IMR-90 (cell line): ENCODE results near the gene SURF6.

Experiments
- CTCF ChIP-seq: conservative IDR thresholded peaks from 2 replicates; pipeline ENCODE4 v1.5.1; 2012; ENCODE audit warnings: mild to moderate bottlenecking, low read depth, low read length, improper control_type of control experiment
- FOS ChIP-seq: fragments of 150-350 bp; IDR thresholded peaks from 2 replicates; pipeline ENCODE4 v1.6.1; 2016; ENCODE audit warnings: low read depth, low read length
- MXI1 ChIP-seq: IDR thresholded peaks from 2 replicates; pipeline ENCODE4 v1.6.1; 2012; ENCODE audit warnings: low read depth, mild to moderate bottlenecking, low read length, moderate library complexity, borderline replicate concordance
- POLR2A ChIP-seq: IDR thresholded peaks from 2 replicates; pipeline ENCODE4 v1.6.1; 2012; ENCODE audit warnings: mild to moderate bottlenecking, low read depth, low read length
- RCOR1 ChIP-seq: IDR thresholded peaks from 2 replicates; pipeline ENCODE4 v1.6.1; 2012; ENCODE audit warnings: mild to moderate bottlenecking, low read length, improper control_type of control experiment; ENCODE audit not compliant: insufficient replicate concordance
- SMC3 ChIP-seq: fragments of 150-350 bp; IDR thresholded peaks from 2 replicates; pipeline ENCODE4 v1.6.1; 2016; ENCODE audit warnings: low read depth, mild to moderate bottlenecking, antibody characterized with exemption, low read length, moderate library complexity
- USF2 ChIP-seq: fragments of 150-350 bp; IDR thresholded peaks from 2 replicates; pipeline ENCODE4 v1.6.1; 2017; ENCODE audit warnings: mild to moderate bottlenecking, antibody characterized with exemption, low read length, low read depth

- TF ChIP-seq CTCF = no peak
- no peak for TF ChIP-seq USF2
- no peak for TF ChIP-seq POLR2A
- TF ChIP-seq FOS = no peak
- TF ChIP-seq RCOR1 = no peak
- TF ChIP-seq SMC3 = no peak
- no peak for TF ChIP-seq MXI1
Observed at GRCh38 chr9:133355881-133356357, 19.9 kb upstream of the SURF6 start.
